ENCODE results near the gene CAMKK1. TPM values are rescaled to one million over a fixed set of nuclear protein-coding genes. Genes with fewer than 3 reads are reported as not detected.
A peak's percentile ranks its signal among the peaks of the same experiment; 100 is the strongest.

The CAMKK1 gene
- total RNA-seq, 1 donor from 2014 or later = 3.8 TPM

- no peaks in the 10 kb centered on the region for H3K4me1 ChIP-seq (ENCODE audit: insufficient read depth, low read length)
- no peaks in the 10 kb centered on the region for H3K9me3 Mint-ChIP-seq (ENCODE audit: unreplicated experiment)
- peaks cover 46% of the 10 kb centered on the region for H3K36me3 ChIP-seq (ENCODE audit: insufficient read depth, low read length)
- H3K4me3 Mint-ChIP-seq (ENCODE audit: unreplicated experiment) = no peak overlapping the region
- FAIRE-seq (peak; percentile 49), DNase-seq (ENCODE audit: low read depth) (peak; percentile 45)
- no peaks in the 10 kb centered on the region for H4K20me1 ChIP-seq (ENCODE audit: insufficient read depth, low read length)
- H3K27ac ChIP-seq (ENCODE audit: low read depth, low read length) = peak overlapping the region; percentile 35
- peaks cover 21% of the 10 kb centered on the region for H3K36me3 Mint-ChIP-seq (ENCODE audit: low read depth, unreplicated experiment)
- no peaks in the 10 kb centered on the region for H3K9me3 ChIP-seq (ENCODE audit: insufficient read depth, low read depth, low read length)
- no peaks in the 10 kb centered on the region for H3K79me2 ChIP-seq (ENCODE audit: insufficient read depth, low read length)
- TF ChIP-seq, protein P1, sequence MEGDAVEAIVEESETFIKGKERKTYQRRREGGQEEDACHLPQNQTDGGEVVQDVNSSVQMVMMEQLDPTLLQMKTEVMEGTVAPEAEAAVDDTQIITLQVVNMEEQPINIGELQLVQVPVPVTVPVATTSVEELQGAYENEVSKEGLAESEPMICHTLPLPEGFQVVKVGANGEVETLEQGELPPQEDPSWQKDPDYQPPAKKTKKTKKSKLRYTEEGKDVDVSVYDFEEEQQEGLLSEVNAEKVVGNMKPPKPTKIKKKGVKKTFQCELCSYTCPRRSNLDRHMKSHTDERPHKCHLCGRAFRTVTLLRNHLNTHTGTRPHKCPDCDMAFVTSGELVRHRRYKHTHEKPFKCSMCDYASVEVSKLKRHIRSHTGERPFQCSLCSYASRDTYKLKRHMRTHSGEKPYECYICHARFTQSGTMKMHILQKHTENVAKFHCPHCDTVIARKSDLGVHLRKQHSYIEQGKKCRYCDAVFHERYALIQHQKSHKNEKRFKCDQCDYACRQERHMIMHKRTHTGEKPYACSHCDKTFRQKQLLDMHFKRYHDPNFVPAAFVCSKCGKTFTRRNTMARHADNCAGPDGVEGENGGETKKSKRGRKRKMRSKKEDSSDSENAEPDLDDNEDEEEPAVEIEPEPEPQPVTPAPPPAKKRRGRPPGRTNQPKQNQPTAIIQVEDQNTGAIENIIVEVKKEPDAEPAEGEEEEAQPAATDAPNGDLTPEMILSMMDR (IDR thresholded peaks at IDR 0.05; ENCODE audit: insufficient read depth, low read depth, low read length) = no peak
- no peak for TF ChIP-seq EZH2 (IDR thresholded peaks at IDR 0.05; ENCODE audit: insufficient read depth, low read length)
- H3K4me1 Mint-ChIP-seq (ENCODE audit: low read depth, unreplicated experiment) = peaks cover 4% of the 10 kb centered on the region
- no peak overlapping the region for H3K4me2 ChIP-seq (ENCODE audit: low read length)
- no peaks in the 10 kb centered on the region for H3K27me3 Mint-ChIP-seq (ENCODE audit: low read depth, unreplicated experiment)
- peak overlapping the region; percentile 14 for H3K9ac ChIP-seq (ENCODE audit: low read length)
- H3K4me3 ChIP-seq (ENCODE audit: insufficient read depth, low read depth, low read length) = no peak overlapping the region
- no peak overlapping the region for H2AFZ ChIP-seq (ENCODE audit: low read depth, low read length)
- no peaks in the 10 kb centered on the region for H3K27me3 ChIP-seq (ENCODE audit: insufficient read depth, low read length)
- no peak overlapping the region for H3K27ac Mint-ChIP-seq (ENCODE audit: unreplicated experiment)
These were observed 74.1 kb downstream of the CAMKK1 start for GRCh38 chr17:3818786-3819185.

GRCh38 chr17:3817851-3818605, 74.8 kb downstream of the CAMKK1 start:
- H3K27me3 ChIP-seq (ENCODE audit: insufficient read depth, low read length) = no peaks in the 10 kb centered on the region
- no peak overlapping the region for H3K9ac ChIP-seq (ENCODE audit: low read length)
- no peaks in the 10 kb centered on the region for H3K4me1 ChIP-seq (ENCODE audit: insufficient read depth, low read length)
- H3K4me3 ChIP-seq (ENCODE audit: insufficient read depth, low read depth, low read length) = no peak overlapping the region
- peaks cover 21% of the 10 kb centered on the region for H3K36me3 Mint-ChIP-seq (ENCODE audit: low read depth, unreplicated experiment)
- peaks cover 43% of the 10 kb centered on the region for H3K36me3 ChIP-seq (ENCODE audit: insufficient read depth, low read length)
- no peak overlapping the region for H2AFZ ChIP-seq (ENCODE audit: low read depth, low read length)
- H4K20me1 ChIP-seq (ENCODE audit: insufficient read depth, low read length) = no peaks in the 10 kb centered on the region
- no peaks in the 10 kb centered on the region for H3K9me3 Mint-ChIP-seq (ENCODE audit: unreplicated experiment)
- no peaks in the 10 kb centered on the region for H3K9me3 ChIP-seq (ENCODE audit: insufficient read depth, low read depth, low read length)
- TF ChIP-seq, protein P1 (IDR thresholded peaks at IDR 0.05; ENCODE audit: insufficient read depth, low read depth, low read length) = no peak
- no peak for TF ChIP-seq EZH2 (IDR thresholded peaks at IDR 0.05; ENCODE audit: insufficient read depth, low read length)
- no peak for DNase-seq (ENCODE audit: low read depth)
- no peak overlapping the region for H3K4me3 Mint-ChIP-seq (ENCODE audit: unreplicated experiment)
- H3K4me2 ChIP-seq (ENCODE audit: low read length) = no peak overlapping the region
- peaks cover 4% of the 10 kb centered on the region for H3K4me1 Mint-ChIP-seq (ENCODE audit: low read depth, unreplicated experiment)
- H3K27ac Mint-ChIP-seq (ENCODE audit: unreplicated experiment) = peak overlapping the region; percentile 14
- H3K27ac ChIP-seq (ENCODE audit: low read depth, low read length) = no peak overlapping the region
- no peaks in the 10 kb centered on the region for H3K79me2 ChIP-seq (ENCODE audit: insufficient read depth, low read length)
- H3K27me3 Mint-ChIP-seq (ENCODE audit: low read depth, unreplicated experiment) = no peaks in the 10 kb centered on the region
- FAIRE-seq = no peak

- Histone ChIP-seq H3K36me3 (ENCODE audit: insufficient read depth, low read length) (peaks cover 42% of the 10 kb centered on the region), H3K9ac (ENCODE audit: low read length) (no peak overlapping the region), H3K27ac (ENCODE audit: low read depth, low read length) (no peak overlapping the region)
These were observed 76.9 kb downstream of the CAMKK1 start for GRCh38 chr17:3815925-3816324.

More at GRCh38 chr17:3815925-3816324, 76.9 kb downstream of the CAMKK1 start:
- Mint-ChIP-seq H3K36me3 (ENCODE audit: low read depth, unreplicated experiment) (peaks cover 18% of the 10 kb centered on the region), H3K27me3 (ENCODE audit: low read depth, unreplicated experiment) (no peaks in the 10 kb centered on the region), H3K4me3 (ENCODE audit: unreplicated experiment) (no peak overlapping the region), H3K9me3 (ENCODE audit: unreplicated experiment) (no peaks in the 10 kb centered on the region), H3K4me1 (ENCODE audit: low read depth, unreplicated experiment) (peaks cover 4% of the 10 kb centered on the region), H3K27ac (ENCODE audit: unreplicated experiment) (no peak overlapping the region)
- no peak overlapping the region for H3K4me2 ChIP-seq (ENCODE audit: low read length)
- no peaks in the 10 kb centered on the region for H3K27me3 ChIP-seq (ENCODE audit: insufficient read depth, low read length)
- no peak overlapping the region for H2AFZ ChIP-seq (ENCODE audit: low read depth, low read length)
- no peak overlapping the region for H3K4me3 ChIP-seq (ENCODE audit: insufficient read depth, low read depth, low read length)
- no peaks in the 10 kb centered on the region for H4K20me1 ChIP-seq (ENCODE audit: insufficient read depth, low read length)
- TF ChIP-seq, protein P1 (IDR thresholded peaks at IDR 0.05; ENCODE audit: insufficient read depth, low read depth, low read length) = peak; percentile 6
- no peak for TF ChIP-seq EZH2 (IDR thresholded peaks at IDR 0.05; ENCODE audit: insufficient read depth, low read length)
- FAIRE-seq = no peak
- no peaks in the 10 kb centered on the region for H3K9me3 ChIP-seq (ENCODE audit: insufficient read depth, low read depth, low read length)
- no peak for DNase-seq (ENCODE audit: low read depth)
- no peaks in the 10 kb centered on the region for H3K4me1 ChIP-seq (ENCODE audit: insufficient read depth, low read length)
- no peaks in the 10 kb centered on the region for H3K79me2 ChIP-seq (ENCODE audit: insufficient read depth, low read length)

Data from astrocyte (in vitro differentiated cells and primary cell).